GM13977 (cell line): ENCODE data around the gene CTNNA2.
"Not testable (repeated sequence)": the region's sequence is repeated elsewhere in the genome, so short reads cannot be mapped to it uniquely, and the experiment has no call there.

Experiments used
- DNase-seq: peaks from one replicate; pipeline ENCODE4 v3.0.0; 2012; ENCODE audit warnings: low spot score
- in situ Hi-C: fragments of 300-500 bp; cut with MboI; formaldehyde crosslinking; loops from one replicate; pipeline ENCODE4 v1.12.0; 2022; ENCODE audit warnings: low sequenced_read_pairs, low pct_unique_long_range_greater_than_20kb, mixed read lengths, inconsistent platforms; ENCODE audit not compliant: unreplicated experiment
- TF ChIP-seq, protein P1 (sequence below): IDR thresholded peaks from 2 replicates; pipeline ENCODE4 v1.5.1; 2012; ENCODE audit warnings: mild to moderate bottlenecking, control low read depth; ENCODE audit not compliant: insufficient read depth; ENCODE audit errors: extremely low read depth, missing control alignments

The CTNNA2 gene

DNA sequence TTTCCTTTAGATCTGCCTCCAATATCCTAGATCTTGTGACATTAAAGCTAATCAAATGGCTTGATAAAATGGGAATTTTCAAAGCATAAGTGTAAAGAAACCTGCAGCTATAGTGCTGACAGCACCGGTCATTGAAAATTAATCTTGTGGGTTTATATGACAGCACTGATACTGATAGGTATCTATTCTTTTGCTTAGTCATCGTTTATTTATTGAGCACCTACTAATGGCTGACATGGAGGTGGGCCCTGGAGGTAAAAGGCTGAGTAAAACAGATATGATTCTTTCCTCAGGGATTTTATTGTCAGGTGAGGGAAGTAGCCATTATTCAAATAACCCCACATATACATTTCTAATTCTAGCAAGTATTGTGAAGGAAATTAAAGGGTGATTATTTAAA is 509.2 kb downstream of the CTNNA2 start:
- in situ Hi-C loops: no loop called here
- TF ChIP-seq, protein P1, sequence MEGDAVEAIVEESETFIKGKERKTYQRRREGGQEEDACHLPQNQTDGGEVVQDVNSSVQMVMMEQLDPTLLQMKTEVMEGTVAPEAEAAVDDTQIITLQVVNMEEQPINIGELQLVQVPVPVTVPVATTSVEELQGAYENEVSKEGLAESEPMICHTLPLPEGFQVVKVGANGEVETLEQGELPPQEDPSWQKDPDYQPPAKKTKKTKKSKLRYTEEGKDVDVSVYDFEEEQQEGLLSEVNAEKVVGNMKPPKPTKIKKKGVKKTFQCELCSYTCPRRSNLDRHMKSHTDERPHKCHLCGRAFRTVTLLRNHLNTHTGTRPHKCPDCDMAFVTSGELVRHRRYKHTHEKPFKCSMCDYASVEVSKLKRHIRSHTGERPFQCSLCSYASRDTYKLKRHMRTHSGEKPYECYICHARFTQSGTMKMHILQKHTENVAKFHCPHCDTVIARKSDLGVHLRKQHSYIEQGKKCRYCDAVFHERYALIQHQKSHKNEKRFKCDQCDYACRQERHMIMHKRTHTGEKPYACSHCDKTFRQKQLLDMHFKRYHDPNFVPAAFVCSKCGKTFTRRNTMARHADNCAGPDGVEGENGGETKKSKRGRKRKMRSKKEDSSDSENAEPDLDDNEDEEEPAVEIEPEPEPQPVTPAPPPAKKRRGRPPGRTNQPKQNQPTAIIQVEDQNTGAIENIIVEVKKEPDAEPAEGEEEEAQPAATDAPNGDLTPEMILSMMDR: no peak
- DNase-seq: no peak

- TF ChIP-seq, protein P1: no peak
- no peak for DNase-seq
- in situ Hi-C loops: no loop called here
Observed at GRCh38 chr2:80026040-80026729, 513.3 kb downstream of the CTNNA2 start.

GRCh38 chr2:80028051-80028450 is 515.2 kb downstream of the CTNNA2 start:
- no peak for DNase-seq
- in situ Hi-C loops: no loop called here
- TF ChIP-seq, protein P1: no peak

GRCh38 chr2:80028584-80028983 is 515.7 kb downstream of the CTNNA2 start:
- TF ChIP-seq, protein P1: no peak
- DNase-seq: no peak
- in situ Hi-C loops: no loop called here

DNA sequence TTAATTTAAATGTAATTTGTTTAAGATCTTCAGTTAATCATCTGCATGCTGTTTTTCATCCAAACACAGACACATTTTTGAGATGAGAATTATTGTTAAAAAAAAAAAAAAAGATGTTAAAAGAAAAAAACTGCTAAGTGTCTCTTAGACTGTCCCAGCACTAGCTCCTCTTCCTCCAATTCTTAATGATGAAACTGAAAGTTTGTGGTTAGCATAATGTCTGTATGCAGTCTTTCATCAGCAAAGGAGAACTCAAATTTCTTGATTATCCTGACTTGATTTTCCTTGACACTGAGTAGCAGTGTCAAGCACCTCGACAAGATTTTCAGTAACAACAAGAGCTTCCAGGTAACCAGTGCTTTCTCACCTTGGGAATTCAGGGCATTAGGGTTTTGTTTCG is 517.3 kb downstream of the CTNNA2 start:
- TF ChIP-seq, protein P1: no peak
- no peak for DNase-seq
- in situ Hi-C loops: no loop called here

- in situ Hi-C loops: not testable (repeated sequence)
Observed at GRCh38 chr2:80032684-80033083, 519.8 kb downstream of the CTNNA2 start.

DNA sequence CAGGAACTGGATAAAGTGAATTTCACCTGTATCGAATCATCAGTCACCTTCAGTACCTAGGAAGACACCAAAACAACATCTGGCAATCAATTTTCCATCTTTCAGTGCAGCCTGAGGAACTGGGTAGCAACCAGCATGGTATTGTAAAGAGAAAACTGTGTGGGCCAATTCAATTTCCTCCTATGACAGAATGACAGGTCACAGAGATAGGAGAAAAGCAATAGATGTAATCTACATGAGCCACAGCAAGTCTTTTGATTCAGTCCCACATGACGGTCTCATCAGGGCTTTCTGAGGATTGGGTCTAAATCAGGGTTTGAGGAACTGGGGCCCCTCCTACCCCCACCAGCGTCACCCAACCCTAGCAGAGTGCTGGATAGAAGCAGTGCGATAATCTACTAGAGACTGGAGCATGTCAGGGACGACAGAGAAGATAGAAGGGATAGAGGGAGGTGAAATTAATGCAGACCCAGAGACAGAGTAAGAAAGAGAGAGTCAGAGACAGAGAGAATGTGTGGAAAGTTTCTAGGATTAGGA is 523.0 kb downstream of the CTNNA2 start:
- DNase-seq: no peak

More at GRCh38 chr2:80032684-80033083, 519.8 kb downstream of the CTNNA2 start:
- not testable (repeated sequence) for DNase-seq

More for the DNA sequence above, 523.0 kb downstream of the CTNNA2 start:
- in situ Hi-C loops: no loop called here
- TF ChIP-seq, protein P1: no peak
